ENCODE data around the gene URB1.

The URB1 gene

DNA sequence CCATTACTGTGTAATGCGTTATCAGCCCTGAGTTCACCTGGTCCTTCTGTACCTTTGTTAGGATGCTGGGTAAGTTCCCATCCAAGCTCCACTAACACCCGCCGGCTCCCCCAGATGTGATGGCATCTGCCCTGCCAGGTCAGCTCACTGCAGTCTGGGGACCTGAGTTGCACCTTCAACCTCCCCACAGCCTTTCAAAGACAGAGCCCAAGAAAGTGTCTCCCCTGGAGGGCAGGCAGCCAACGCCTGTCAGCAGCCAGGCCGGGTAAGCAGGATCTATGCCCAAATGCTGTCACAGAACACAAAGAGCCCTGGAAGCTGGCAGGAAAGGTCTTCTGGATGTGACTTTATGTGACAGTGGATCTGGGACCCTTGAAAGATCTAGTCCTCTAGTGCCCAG lies 80.5 kb downstream of the URB1 start:
- TF ChIP-seq POLR2AphosphoS5 (IDR thresholded peaks at IDR 0.05; ENCODE audit: low read depth, low read length) (no peak), REST (IDR thresholded peaks at IDR 0.05; ENCODE audit: insufficient read depth in 1 of 2, low read depth in 2 of 2, low read length in 2 of 2) (no peak), FOXP2 (optimal IDR thresholded peaks at IDR 0.05; ENCODE audit: borderline replicate concordance, extremely low read depth, extremely low read length, insufficient read depth) (no peak), SIN3A (IDR thresholded peaks at IDR 0.05; ENCODE audit: borderline replicate concordance, insufficient read depth, low read length) (no peak), TAF1 (IDR thresholded peaks at IDR 0.05; ENCODE audit: borderline replicate concordance, insufficient read depth, low read length) (no peak)

DNA sequence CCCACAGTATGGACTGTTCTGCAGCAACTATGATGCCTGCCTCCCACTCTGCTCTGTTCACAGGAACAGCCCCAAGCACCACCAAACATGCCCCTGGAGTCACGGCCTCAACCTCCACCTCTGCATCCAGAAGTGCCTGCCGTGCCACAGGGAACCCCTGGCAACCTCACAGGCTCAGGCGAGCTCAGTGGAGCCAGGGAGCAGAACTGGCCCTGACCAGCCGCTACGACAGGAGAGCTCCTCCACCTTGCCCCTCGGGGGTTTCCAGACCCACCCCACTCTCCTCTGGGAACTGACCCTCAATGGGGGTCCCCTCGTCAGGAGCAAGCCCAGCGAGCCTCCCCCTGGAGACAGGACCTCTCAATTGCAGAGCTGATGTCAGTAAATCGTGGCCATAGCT lies 81.2 kb downstream of the URB1 start:
- TF ChIP-seq SIN3A (IDR thresholded peaks at IDR 0.05; ENCODE audit: borderline replicate concordance, insufficient read depth, low read length): no peak
- TF ChIP-seq REST (IDR thresholded peaks at IDR 0.05; ENCODE audit: insufficient read depth in 1 of 2, low read depth in 2 of 2, low read length in 2 of 2): no peak
- TF ChIP-seq FOXP2 (optimal IDR thresholded peaks at IDR 0.05; ENCODE audit: borderline replicate concordance, extremely low read depth, extremely low read length, insufficient read depth): no peak
- TF ChIP-seq POLR2AphosphoS5 (IDR thresholded peaks at IDR 0.05; ENCODE audit: low read depth, low read length): no peak
- no peak for TF ChIP-seq TAF1 (IDR thresholded peaks at IDR 0.05; ENCODE audit: borderline replicate concordance, insufficient read depth, low read length)

DNA sequence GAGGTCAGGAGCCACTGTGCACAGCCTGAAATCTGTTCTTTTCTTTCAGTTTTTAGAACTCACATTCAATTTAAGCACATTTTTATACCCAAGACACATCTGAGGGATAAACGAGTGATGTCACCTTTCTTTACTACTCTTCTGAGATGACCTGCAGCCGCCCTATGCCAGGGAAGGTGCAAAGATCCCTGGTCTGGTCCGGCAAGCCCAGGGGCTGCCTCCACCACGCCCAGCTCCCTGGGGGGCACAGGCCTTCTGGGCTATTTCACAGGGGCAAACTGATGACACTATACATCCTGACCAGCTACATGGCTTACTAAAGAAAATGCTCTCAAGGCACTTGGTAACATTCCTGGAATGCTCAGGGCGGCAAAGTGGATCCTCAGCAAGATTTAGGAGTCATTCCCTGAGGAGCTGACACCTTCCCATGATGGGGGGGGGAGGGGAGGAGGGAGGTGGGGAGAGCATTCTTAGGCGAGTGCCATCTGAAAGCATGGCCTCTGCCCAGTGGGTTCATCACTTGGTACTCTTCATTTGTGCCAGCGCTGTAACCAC lies 82.8 kb downstream of the URB1 start:
- TF ChIP-seq TAF1 (IDR thresholded peaks at IDR 0.05; ENCODE audit: borderline replicate concordance, insufficient read depth, low read length) (no peak), SIN3A (IDR thresholded peaks at IDR 0.05; ENCODE audit: borderline replicate concordance, insufficient read depth, low read length) (no peak), FOXP2 (optimal IDR thresholded peaks at IDR 0.05; ENCODE audit: borderline replicate concordance, extremely low read depth, extremely low read length, insufficient read depth) (no peak), REST (IDR thresholded peaks at IDR 0.05; ENCODE audit: insufficient read depth in 1 of 2, low read depth in 2 of 2, low read length in 2 of 2) (no peak), POLR2AphosphoS5 (IDR thresholded peaks at IDR 0.05; ENCODE audit: low read depth, low read length) (no peak)

- TF ChIP-seq POLR2AphosphoS5 (IDR thresholded peaks at IDR 0.05; ENCODE audit: low read depth, low read length): no peak
- TF ChIP-seq REST (IDR thresholded peaks at IDR 0.05; ENCODE audit: insufficient read depth in 1 of 2, low read depth in 2 of 2, low read length in 2 of 2): no peak
- TF ChIP-seq SIN3A (IDR thresholded peaks at IDR 0.05; ENCODE audit: borderline replicate concordance, insufficient read depth, low read length): no peak
- no peak for TF ChIP-seq FOXP2 (optimal IDR thresholded peaks at IDR 0.05; ENCODE audit: borderline replicate concordance, extremely low read depth, extremely low read length, insufficient read depth)
- no peak for TF ChIP-seq TAF1 (IDR thresholded peaks at IDR 0.05; ENCODE audit: borderline replicate concordance, insufficient read depth, low read length)
Observed at GRCh38 chr21:32308696-32309095, 84.1 kb downstream of the URB1 start.

GRCh38 chr21:32307706-32308105 lies 85.1 kb downstream of the URB1 start:
- TF ChIP-seq FOXP2 (optimal IDR thresholded peaks at IDR 0.05; ENCODE audit: borderline replicate concordance, extremely low read depth, extremely low read length, insufficient read depth): no peak
- TF ChIP-seq POLR2AphosphoS5 (IDR thresholded peaks at IDR 0.05; ENCODE audit: low read depth, low read length): no peak
- no peak for TF ChIP-seq SIN3A (IDR thresholded peaks at IDR 0.05; ENCODE audit: borderline replicate concordance, insufficient read depth, low read length)
- no peak for TF ChIP-seq TAF1 (IDR thresholded peaks at IDR 0.05; ENCODE audit: borderline replicate concordance, insufficient read depth, low read length)
- TF ChIP-seq REST (IDR thresholded peaks at IDR 0.05; ENCODE audit: insufficient read depth in 1 of 2, low read depth in 2 of 2, low read length in 2 of 2): no peak
